H1 (cell line): ENCODE measurements around the gene OLA1. TPM values are rescaled to one million over a fixed set of nuclear protein-coding genes. Genes with fewer than 3 reads are reported as not detected.

Experiments
- CTCF ChIA-PET: fragments of 300-600 bp; sonication (Branson Sonifier 250); formaldehyde crosslinking; loops from one replicate; lab custom pipeline; 2021; ENCODE audit not compliant: partially characterized antibody; lab: Charles Lee
- POLR2A ChIA-PET: fragments of 300-600 bp; sonication (Branson Sonifier 250); formaldehyde crosslinking; loops from one replicate; lab custom pipeline; 2021; ENCODE audit warnings: inconsistent platforms; ENCODE audit not compliant: partially characterized antibody; lab: Charles Lee
- DNase-seq, 2 experiments: peaks; one replicate each; pipeline versions ENCODE4 v3.0.0 to v3.0.0-alpha.2; 2010 to 2022; ENCODE audit warnings: low spot score in 2 of 2, low read depth in 1 of 2, mixed read lengths in 1 of 2
- FAIRE-seq: peaks from 2 replicates; lab custom pipeline; 2011; peaks lifted over from hg19 to GRCh38; lab: Jason Lieb, UNC
- H2AFZ ChIP-seq: 2 replicates; pipeline ENCODE4 v1.8.1; 2012; ENCODE audit warnings: low read length, inconsistent platforms
- H2AK5ac ChIP-seq: 2 replicates; pipeline ENCODE4 v1.6.1; 2013; ENCODE audit warnings: low read depth, low read length
- H2BK120ac ChIP-seq: replicated peaks from 2 replicates; pipeline ENCODE3; 2013; ENCODE audit warnings: low read depth, low read length, inconsistent platforms
- H2BK12ac ChIP-seq: 2 replicates; pipeline ENCODE4 v1.6.1; 2013; ENCODE audit warnings: low read depth, low read length
- H2BK15ac ChIP-seq: 2 replicates; pipeline ENCODE4 v1.6.1; 2013; ENCODE audit warnings: low read length
- H2BK20ac ChIP-seq: 2 replicates; pipeline ENCODE4 v1.6.1; 2013; ENCODE audit warnings: low read length
- H2BK5ac ChIP-seq: 2 replicates; pipeline ENCODE4 v1.6.1; 2013; ENCODE audit warnings: low read depth, low read length
- H3K14ac ChIP-seq: 2 replicates; pipeline ENCODE4 v1.6.1; 2013; ENCODE audit warnings: inconsistent platforms; ENCODE audit not compliant: insufficient read length
- H3K18ac ChIP-seq: 2 replicates; pipeline ENCODE4 v1.6.1; 2013; ENCODE audit warnings: low read length; ENCODE audit errors: extremely low read depth
- H3K23ac ChIP-seq: 2 replicates; pipeline ENCODE4 v1.6.1; 2013; ENCODE audit warnings: inconsistent platforms; ENCODE audit not compliant: insufficient read length
- H3K23me2 ChIP-seq: 2 replicates; pipeline ENCODE4 v1.6.1; 2013; ENCODE audit warnings: low read depth, low read length
- H3K27ac ChIP-seq: 2 replicates; pipeline ENCODE4 v1.6.1; 2011; ENCODE audit warnings: low read depth, low read length, inconsistent platforms
- H3K27me3 ChIP-seq, 4 experiments: replicated peaks in 1 of 4; 1 replicate in 1 of 4; 2 replicates in 3 of 4; pipeline versions ENCODE4 v1.6.1 to v1.8.1; 2011 to 2013; ENCODE audit warnings: low read length in 3 of 4, mild to moderate bottlenecking in 3 of 4, inconsistent platforms in 2 of 4, mixed read lengths in 2 of 4, moderate library complexity in 1 of 4; ENCODE audit not compliant: control insufficient read depth in 3 of 4, insufficient read depth in 3 of 4; ENCODE audit errors: extremely low read depth in 1 of 4
- H3K36me3 ChIP-seq, 4 experiments: 2 replicates each; pipeline versions ENCODE4 v1.6.1 to v1.8.1; 2011 to 2013; ENCODE audit warnings: mild to moderate bottlenecking in 4 of 4, low read length in 3 of 4, moderate library complexity in 2 of 4, control low read depth in 1 of 4, inconsistent platforms in 1 of 4; ENCODE audit not compliant: insufficient read depth in 4 of 4, control insufficient read depth in 2 of 4
- H3K4ac ChIP-seq: replicated peaks from 2 replicates; pipeline ENCODE3; 2013; ENCODE audit warnings: low read length, low read depth, mixed read lengths, inconsistent platforms; ENCODE audit not compliant: insufficient read length
- H3K4me1 ChIP-seq, 4 experiments: replicated peaks in 1 of 4; 1 replicate in 1 of 4; 2 replicates in 3 of 4; pipeline versions ENCODE4 v1.6.1 to v1.8.1; 2011 to 2013; ENCODE audit warnings: low read length in 3 of 4, inconsistent platforms in 2 of 4, mixed read lengths in 1 of 4; ENCODE audit not compliant: insufficient read depth in 4 of 4, control insufficient read depth in 3 of 4
- H3K4me2 ChIP-seq, 2 experiments: 2 replicates each; pipeline versions ENCODE4 v1.6.1 to v1.8.1; 2011 to 2013; ENCODE audit warnings: low read depth in 2 of 2, low read length in 2 of 2, control low read depth in 1 of 2, inconsistent platforms in 1 of 2, mild to moderate bottlenecking in 1 of 2; ENCODE audit not compliant: insufficient read depth in 1 of 2
- H3K4me3 ChIP-seq, 4 experiments: fragments of 200-600, 300-600 bp in 1 of 4; sonication (generic), shearing (Covaris generic), sonication (Bioruptor Twin) in 1 of 4; 2 replicates each; pipeline versions ENCODE4 v1.5.1 to v1.8.1; 2011 to 2016; ENCODE audit warnings: low read length in 4 of 4, low read depth in 3 of 4, control low read depth in 2 of 4, inconsistent platforms in 2 of 4, mild to moderate bottlenecking in 2 of 4, mixed read lengths in 1 of 4, moderate library complexity in 1 of 4; ENCODE audit not compliant: insufficient read depth in 2 of 4; ENCODE audit errors: extremely low read depth in 1 of 4
- H3K56ac ChIP-seq: replicated peaks from 2 replicates; pipeline ENCODE3; 2013; ENCODE audit warnings: low read depth, mild to moderate bottlenecking, mixed read lengths, low read length, inconsistent platforms; ENCODE audit not compliant: insufficient read length
- H3K79me1 ChIP-seq: 2 replicates; pipeline ENCODE4 v1.6.1; 2013; ENCODE audit warnings: low read depth, low read length, control low read depth
- H3K79me2 ChIP-seq, 2 experiments: 2 replicates each; pipeline versions ENCODE4 v1.6.1 to v1.8.1; 2012 to 2013; ENCODE audit warnings: low read length in 2 of 2, mild to moderate bottlenecking in 2 of 2, inconsistent platforms in 1 of 2; ENCODE audit not compliant: insufficient read depth in 2 of 2, control insufficient read depth in 1 of 2
- H3K9ac ChIP-seq, 4 experiments: replicated peaks in 1 of 4; 1 replicate in 1 of 4; 2 replicates in 3 of 4; pipeline versions ENCODE4 v1.6.1 to v1.8.1; 2011 to 2013; ENCODE audit warnings: low read depth in 3 of 4, low read length in 3 of 4, control low read depth in 2 of 4, mild to moderate bottlenecking in 2 of 4, moderate library complexity in 2 of 4, inconsistent platforms in 1 of 4; ENCODE audit errors: extremely low read depth in 1 of 4
- H3K9me3 ChIP-seq, 2 experiments: 2 replicates each; pipeline versions ENCODE4 v1.6.1 to v1.8.1; 2012 to 2013; ENCODE audit warnings: mild to moderate bottlenecking in 2 of 2, moderate library complexity in 2 of 2, control low read depth in 1 of 2, inconsistent platforms in 1 of 2, low read depth in 1 of 2, low read length in 1 of 2, mixed read lengths in 1 of 2; ENCODE audit not compliant: insufficient read depth in 2 of 2
- H4K20me1 ChIP-seq, 2 experiments: replicated peaks in 1 of 2; 2 replicates each; pipeline versions ENCODE3 to v1.8.1; 2011 to 2013; ENCODE audit warnings: inconsistent platforms in 2 of 2, low read length in 2 of 2, mild to moderate bottlenecking in 1 of 2; ENCODE audit not compliant: insufficient read depth in 2 of 2, control insufficient read depth in 1 of 2
- H4K5ac ChIP-seq: 2 replicates; pipeline ENCODE4 v1.6.1; 2013; ENCODE audit warnings: low read length, low read depth, mixed read lengths, inconsistent platforms; ENCODE audit not compliant: insufficient read length
- H4K8ac ChIP-seq: 2 replicates; pipeline ENCODE4 v1.8.0; 2013; ENCODE audit warnings: mild to moderate bottlenecking, moderate library complexity, low read length, inconsistent platforms; ENCODE audit not compliant: insufficient read depth; ENCODE audit errors: extremely low read depth
- H4K91ac ChIP-seq: replicated peaks from 2 replicates; pipeline ENCODE3; 2013; ENCODE audit warnings: low read length, mixed read lengths, inconsistent platforms; ENCODE audit not compliant: insufficient read length
- EZH2 ChIP-seq: fragments of 200-600 bp; sonication (generic); IDR thresholded peaks from 2 replicates; pipeline ENCODE4 v1.7.1; 2012; ENCODE audit warnings: low read depth, mild to moderate bottlenecking, moderate library complexity, low read length, inconsistent platforms; ENCODE audit not compliant: severe bottlenecking
- HDAC2 ChIP-seq, 2 experiments: fragments of 300-600 bp in 1 of 2; sonication (generic) in 1 of 2; IDR thresholded peaks; 2 replicates each; pipeline ENCODE4 v1.6.1; 2011 to 2012; ENCODE audit warnings: low read depth in 2 of 2, low read length in 2 of 2, mild to moderate bottlenecking in 2 of 2, moderate library complexity in 2 of 2, borderline replicate concordance in 1 of 2, inconsistent platforms in 1 of 2
- HDAC6 ChIP-seq: IDR thresholded peaks from one replicate; pipeline ENCODE4 v1.7.1; 2012; ENCODE audit warnings: low read depth, mild to moderate bottlenecking, inconsistent platforms, low read length, moderate library complexity
- JUN ChIP-seq: IDR thresholded peaks from 2 replicates; pipeline ENCODE4 v1.6.1; 2011; ENCODE audit warnings: low read depth, mild to moderate bottlenecking, improper control_type of control experiment, low read length
- JUND ChIP-seq: IDR thresholded peaks from 2 replicates; pipeline ENCODE4 v1.6.1; 2011; ENCODE audit warnings: mild to moderate bottlenecking, improper control_type of control experiment, low read length
- KDM5A ChIP-seq: fragments of 200-600 bp; IDR thresholded peaks from 2 replicates; pipeline ENCODE4 v1.7.1; 2012; ENCODE audit warnings: mild to moderate bottlenecking, low read length, inconsistent platforms, mixed read lengths
- POLR2AphosphoS5 ChIP-seq: IDR thresholded peaks from 2 replicates; pipeline ENCODE4 v1.6.1; 2011; ENCODE audit warnings: low read depth, low read length
- POU5F1 ChIP-seq: IDR thresholded peaks from 2 replicates; pipeline ENCODE4 v1.6.1; 2011; ENCODE audit warnings: low read depth, mild to moderate bottlenecking, low read length, moderate library complexity
- SIX5 ChIP-seq: IDR thresholded peaks from 2 replicates; pipeline ENCODE4 v1.6.1; 2011; ENCODE audit warnings: mild to moderate bottlenecking, low read depth, low read length
- SP1 ChIP-seq: IDR thresholded peaks from 2 replicates; pipeline ENCODE4 v1.6.1; 2011; ENCODE audit warnings: low read depth, low read length
- SP4 ChIP-seq: IDR thresholded peaks from 2 replicates; pipeline ENCODE4 v1.6.1; 2012; ENCODE audit warnings: low read length, inconsistent platforms
- SRF ChIP-seq: IDR thresholded peaks from 2 replicates; pipeline ENCODE4 v1.6.1; 2011; ENCODE audit warnings: mild to moderate bottlenecking, low read depth, low read length, moderate library complexity
- TAF7 ChIP-seq: optimal IDR thresholded peaks from 2 replicates; pipeline ENCODE3; 2011; ENCODE audit warnings: low read depth, mild to moderate bottlenecking, inconsistent platforms, low read length, moderate library complexity, borderline replicate concordance
- WGBS, 2 experiments: shearing (Covaris generic) in 1 of 2; methylation state at CpG; one replicate each; pipeline versions ENCODE4 v1.1.6 to v1.1.7; 2013 to 2015; ENCODE audit warnings: low lambda C conversion rate in 2 of 2, mixed read lengths in 2 of 2, inconsistent platforms in 1 of 2, low coverage in 1 of 2, missing lambda C conversion rate in 1 of 2; ENCODE audit not compliant: insufficient replicate concordance in 2 of 2, insufficient coverage in 1 of 2, insufficient read length in 1 of 2; ENCODE audit errors: extremely low coverage in 1 of 2, missing lambda C conversion rate in 1 of 2; 5-methylcytosine and 5-hydroxymethylcytosine counted together
- polyA plus RNA-seq, 7 experiments: library from polyadenylated mRNA; depleted of rRNA in 3 of 7; stranded (reverse) in 5 of 7; unstranded in 2 of 7; fragments of >200 nt in 5 of 7; fragments of 200-250 nt in 2 of 7; gene quantifications; 1 replicate in 5 of 7; 2 replicates in 1 of 7; 4 replicates in 1 of 7; pipeline versions ENCODE4 v1.2.1 to v1.2.3, GENCODE V29; 2011 to 2013; ENCODE audit warnings: missing spikeins in 2 of 7, mixed read lengths in 2 of 7
- total RNA-seq: library from RNA; stranded (reverse); fragmentation: NEBNext Ultra II Directional; extraction: Animal tissue kit (Norgen Biotek cat#: 25700); gene quantifications from 2 replicates; pipeline ENCODE4 v1.2.1, GENCODE V29; 2021

Gene OLA1
- total and polyA plus RNA-seq, 2 of the 8 experiments (the other 6 are each of a cell fraction or from before 2014, with no cell fraction given), result 39.3 to 158 TPM

GRCh38 chr2:174026122-174026845 lies 222.0 kb downstream of the OLA1 start:
- Histone ChIP-seq H2BK5ac (peak overlapping the region; percentile 71; the same call in 1 of the 2 replicates), H3K4me2 (no peak overlapping the region), H3K79me2 (no peaks in the 10 kb centered on the region), H3K79me1 (no peaks in the 10 kb centered on the region), H2BK12ac (peak overlapping the region; percentile 87), H3K4ac (no peak overlapping the region), H3K18ac (peak overlapping the region; percentile 78), H2BK20ac (0 out of 2 replicates have a peak overlapping the region, but pooled peaks have one; percentile 80), H4K5ac (no peak overlapping the region), H2AFZ (peak overlapping the region; percentile 91), H3K4me3 (no peak overlapping the region), H3K9me3 (no peaks in the 10 kb centered on the region), H3K27ac (no peak overlapping the region), H3K36me3 (no peaks in the 10 kb centered on the region), H2BK15ac (peak overlapping the region; percentile 88; the same call in 1 of the 2 replicates), H4K8ac (peak overlapping the region; percentile 85; the same call in 1 of the 2 replicates), H2BK120ac (no peak overlapping the region), H2AK5ac (no peak overlapping the region), H3K9ac (no peak overlapping the region), H4K20me1 (no peaks in the 10 kb centered on the region), H3K14ac (no peak overlapping the region), H3K23ac (no peak overlapping the region), H3K23me2 (peaks cover 3% of the 10 kb centered on the region; the same call in 1 of the 2 replicates), H3K4me1 (peaks cover 8 to 23% (median 15%) of the 10 kb centered on the region in 4 experiments), H3K56ac (no peak overlapping the region), H3K27me3 (no peaks in the 10 kb centered on the region; a peak in 1 of 7 replicates), H4K91ac (peak overlapping the region; percentile 52)
- WGBS, 2 experiments, result 93% methylated on average over 23 of the region's 23 CpGs; no CpG with 5 or more reads in 1 of the 2 experiments
- POLR2A ChIA-PET, result interaction anchor here (2.9 kb wide), 1 partner anchor 10 kb away, joined by 8 read pairs; no protein-coding TSS in a partner anchor
- no peak for DNase-seq
- CTCF ChIA-PET, result interaction anchor here (0.8 to 2.3 kb wide), 3 partner anchors 11 to 52 kb away, joined by 3 to 16 read pairs (median 5); no protein-coding TSS in a partner anchor
- FAIRE-seq, result no peak
- TF ChIP-seq POLR2AphosphoS5, result no peak
- TF ChIP-seq SIX5, result no peak
- TF ChIP-seq HDAC6, result no peak
- TF ChIP-seq POU5F1, result no peak
- no peak for TF ChIP-seq SP4
- TF ChIP-seq SP1, result no peak
- TF ChIP-seq JUND, result no peak
- TF ChIP-seq TAF7, result no peak
- TF ChIP-seq HDAC2 (IDR thresholded peaks at IDR 0.05; ENCODE audit: borderline replicate concordance in 1 of 2, low read depth in 2 of 2, low read length in 2 of 2), result no peak
- no peak for TF ChIP-seq KDM5A
- TF ChIP-seq SRF, result no peak
- TF ChIP-seq EZH2, result no peak
- TF ChIP-seq JUN, result no peak
